DMS79 treated with DMSO at 0.1 percent for 48 hours (cell line): ENCODE results near the gene SLC4A5.
"Not testable (repeated sequence)": the region's sequence is repeated elsewhere in the genome, so short reads cannot be mapped to it uniquely, and the experiment has no call there.

Experiments used
- DNase-seq: peaks from one replicate; lab custom pipeline; 2025; lab: John Stamatoyannopoulos, UW

The SLC4A5 gene

GRCh38 chr2:74232426-74232825 lies 110.8 kb downstream of the SLC4A5 start:
- no peak for DNase-seq

- not testable (repeated sequence) for DNase-seq
Measured at GRCh38 chr2:74229865-74230264, 113.4 kb downstream of the SLC4A5 start.

- DNase-seq = no peak
Measured at GRCh38 chr2:74228772-74229171, 114.4 kb downstream of the SLC4A5 start.

DNA sequence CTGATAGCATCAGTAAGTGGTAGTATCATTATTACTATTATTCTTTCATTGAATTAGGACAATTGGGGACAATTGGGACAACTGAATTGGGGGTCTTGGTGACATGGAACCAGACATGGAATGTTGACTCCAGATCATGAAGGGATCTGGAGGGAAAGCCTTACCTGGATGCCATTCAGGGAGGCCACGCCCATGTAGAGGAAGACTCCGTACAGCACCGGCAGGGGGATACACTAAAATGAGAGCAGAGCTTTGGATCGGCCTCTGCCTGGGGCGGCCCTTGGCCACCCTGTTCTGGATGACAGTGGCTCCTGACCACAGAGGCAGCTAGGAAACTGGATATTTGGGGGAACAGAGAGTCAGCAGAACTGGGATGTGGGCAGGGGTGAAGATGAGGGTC lies 115.6 kb downstream of the SLC4A5 start:
- no peak for DNase-seq

- DNase-seq = no peak
Measured at GRCh38 chr2:74226648-74227213, 116.5 kb downstream of the SLC4A5 start.

- no peak for DNase-seq
Measured at GRCh38 chr2:74225698-74226459, 117.3 kb downstream of the SLC4A5 start.

DNA sequence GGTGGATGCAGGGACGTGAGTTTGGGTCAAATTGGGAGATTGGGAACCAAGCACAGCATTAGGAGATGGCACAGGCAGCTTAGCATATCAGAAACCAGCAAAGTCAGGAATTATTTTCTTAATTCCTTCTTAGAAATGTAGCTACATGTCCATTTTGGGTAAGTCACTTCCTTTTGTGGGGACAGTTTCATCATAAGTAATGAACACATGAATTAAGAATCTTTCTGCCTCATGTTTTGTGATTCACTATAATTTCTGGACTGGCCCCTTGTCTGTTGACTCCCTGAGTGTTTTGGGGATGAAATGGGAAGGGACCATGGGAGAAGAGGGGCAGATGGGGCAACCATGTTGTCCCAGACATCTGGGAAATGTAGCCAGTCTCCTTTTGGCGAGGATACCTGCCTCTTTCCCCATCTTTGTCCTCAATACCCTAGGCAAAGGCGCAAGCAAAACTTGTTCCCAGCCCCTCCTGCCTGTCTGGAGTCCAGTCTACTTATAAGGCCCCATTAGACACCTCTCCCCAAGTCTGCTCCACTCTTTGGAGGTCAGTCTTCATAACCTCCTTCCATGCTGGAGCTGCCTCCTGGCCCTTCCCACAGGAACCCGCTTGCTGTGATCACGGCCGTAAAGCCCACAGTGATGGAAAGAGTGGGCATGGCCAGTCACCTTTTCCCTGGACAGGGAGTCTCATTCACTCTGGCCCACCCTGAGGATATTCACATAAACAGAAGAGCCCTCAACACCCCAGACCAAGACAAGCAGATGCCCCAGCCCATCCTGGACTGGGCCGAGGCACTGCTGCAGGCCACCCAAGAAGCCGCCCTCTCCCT lies 119.1 kb downstream of the SLC4A5 start:
- no peak for DNase-seq

GRCh38 chr2:74222300-74222650 lies 120.9 kb downstream of the SLC4A5 start:
- DNase-seq = no peak

DNA sequence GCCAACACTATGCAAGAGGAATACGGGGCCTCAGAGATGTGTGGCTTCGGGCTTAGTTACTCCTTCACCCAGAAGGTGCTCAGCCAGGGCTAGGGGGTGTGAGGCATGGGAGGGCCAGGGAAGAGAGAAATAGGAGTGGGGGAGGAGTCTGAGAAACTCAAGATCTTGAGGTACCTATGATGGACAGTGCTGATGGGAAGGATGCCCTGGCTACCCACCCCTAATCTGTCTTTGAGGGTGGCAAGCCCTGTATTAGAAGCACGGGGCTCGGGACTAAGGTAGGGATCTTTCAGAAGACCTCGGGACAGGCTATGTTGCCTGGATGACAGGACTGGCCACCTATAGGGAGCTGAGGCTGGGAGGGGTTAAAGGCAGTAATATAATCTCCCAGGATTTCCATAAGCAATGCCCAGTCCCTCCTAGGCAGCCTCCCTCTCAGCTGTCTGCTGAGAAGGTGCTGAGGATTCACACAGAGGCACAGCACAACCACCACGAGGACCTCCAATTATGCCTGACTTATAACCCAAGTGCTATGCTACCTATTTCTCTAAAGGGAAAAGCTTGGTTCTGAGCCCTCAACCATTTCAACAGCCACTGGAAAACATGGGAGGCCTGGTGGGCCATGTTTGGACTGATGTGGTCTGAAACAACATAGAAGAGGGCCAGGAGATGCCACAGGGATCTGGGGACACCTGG lies 121.5 kb downstream of the SLC4A5 start:
- no peak for DNase-seq

DNA sequence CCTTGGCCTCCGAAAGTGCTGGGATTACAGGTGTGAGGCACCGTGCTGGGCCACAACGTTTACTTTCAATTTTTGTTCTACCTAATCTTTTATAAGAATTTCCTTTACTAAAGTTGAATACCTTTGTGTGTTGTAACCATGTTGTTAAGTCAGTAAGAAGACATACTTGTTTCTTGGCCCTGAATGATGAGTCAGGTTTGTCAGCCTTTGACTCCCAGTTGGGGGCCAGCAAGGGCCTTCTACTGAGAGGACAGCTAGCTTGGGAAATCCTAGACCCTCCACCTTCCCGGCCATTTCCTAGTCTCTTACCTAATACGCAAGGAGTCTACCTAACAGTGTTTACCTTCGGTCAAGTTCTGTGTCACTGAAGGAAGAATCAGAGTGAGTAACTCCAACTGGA lies 122.1 kb downstream of the SLC4A5 start:
- no peak for DNase-seq

DNA sequence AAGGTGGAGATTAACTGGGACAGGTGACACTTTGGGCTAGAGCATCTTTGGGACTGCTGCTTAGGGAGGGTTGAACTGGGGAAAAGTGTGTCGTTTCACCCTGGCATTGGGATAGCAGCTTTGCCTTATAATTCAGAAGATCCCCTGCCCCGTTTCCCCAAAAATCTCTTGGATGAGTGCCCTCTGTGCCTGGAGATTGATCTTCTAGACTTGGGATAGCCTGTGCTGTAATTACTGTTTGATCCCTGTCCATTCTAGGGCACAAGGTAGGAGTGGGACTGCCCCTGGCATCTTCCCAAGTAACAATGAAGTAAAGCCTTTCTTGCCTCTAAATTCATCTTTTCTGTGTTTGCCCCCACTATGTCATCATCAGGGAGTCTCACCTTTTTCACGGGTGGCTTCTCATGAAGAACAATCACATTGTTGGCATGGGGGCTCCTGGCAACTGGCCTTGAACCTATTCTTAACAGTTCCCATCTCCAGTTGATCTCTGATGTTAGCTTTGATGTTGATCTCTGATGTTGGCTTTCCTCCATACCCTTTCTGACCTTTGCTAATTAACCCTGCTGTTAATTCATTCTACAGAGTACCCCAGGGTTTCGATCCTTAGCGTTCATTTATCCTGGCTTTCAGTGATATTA lies 123.2 kb downstream of the SLC4A5 start:
- DNase-seq = no peak

DNA sequence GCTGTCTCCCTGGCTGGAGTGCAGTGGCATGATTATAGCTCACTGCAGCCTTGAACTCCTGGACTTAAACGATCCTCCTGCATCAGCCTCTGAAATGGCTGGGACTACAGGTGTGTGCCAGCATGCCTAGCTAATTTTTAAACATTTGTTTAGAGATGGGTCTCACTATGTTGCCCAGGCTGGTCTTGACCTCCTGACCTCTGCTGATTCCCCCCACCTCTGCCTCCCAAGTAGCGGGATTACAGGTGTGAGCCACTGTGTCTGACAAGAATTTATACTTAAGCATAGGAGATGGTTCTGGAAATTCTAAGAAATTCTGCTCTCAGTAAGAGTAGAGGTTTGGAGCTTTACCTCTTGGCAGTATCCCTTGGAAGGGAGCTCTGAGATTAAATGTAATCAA lies 126.6 kb downstream of the SLC4A5 start:
- DNase-seq = no peak

DNA sequence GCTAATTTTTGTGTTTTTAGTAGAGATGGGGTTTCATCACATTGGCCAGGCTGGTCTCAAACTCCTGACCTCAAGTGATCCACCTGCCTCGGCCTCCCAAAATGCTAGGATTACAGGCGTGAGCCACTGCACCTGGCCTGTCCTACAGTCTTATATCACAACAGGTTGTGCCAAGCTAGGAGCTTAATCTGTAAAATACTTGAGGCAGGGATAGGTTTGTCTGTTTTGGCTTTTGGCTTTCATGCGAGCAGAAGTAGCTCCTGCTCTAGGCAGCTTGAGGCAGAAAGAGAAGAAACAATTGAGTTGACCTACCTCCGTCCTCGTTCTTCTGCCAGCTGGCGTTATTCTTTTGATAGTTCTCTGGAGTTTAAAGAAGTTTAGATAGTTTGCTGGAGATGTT lies 127.4 kb downstream of the SLC4A5 start:
- not testable (repeated sequence) for DNase-seq

GRCh38 chr2:74212702-74213410 lies 130.4 kb downstream of the SLC4A5 start:
- DNase-seq = no peak

DNA sequence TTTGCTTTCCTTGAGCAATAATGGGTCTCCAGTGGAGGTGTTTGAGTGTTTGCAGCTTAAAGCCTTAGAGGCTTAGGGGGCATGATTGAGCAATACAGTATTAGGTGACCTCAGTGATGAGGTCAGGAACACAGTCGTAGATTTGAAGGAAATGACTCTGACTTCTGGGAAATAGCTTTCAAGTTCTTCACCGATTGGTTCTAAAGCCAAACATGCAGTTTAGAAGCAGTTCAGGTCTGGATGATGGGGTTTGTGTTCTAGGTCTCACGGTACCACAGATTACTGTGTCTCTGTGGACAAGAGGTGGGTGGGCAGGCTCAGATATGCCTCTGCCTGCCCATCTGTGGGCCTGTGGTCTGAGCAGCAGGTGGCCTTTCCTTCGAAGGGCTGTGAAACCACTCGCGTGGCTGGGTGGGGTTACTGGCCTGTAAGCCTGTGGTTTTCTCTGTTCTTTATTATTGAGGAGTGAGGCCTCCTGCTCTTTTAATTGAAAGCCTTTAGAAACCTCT lies 137.0 kb downstream of the SLC4A5 start:
- DNase-seq = no peak

GRCh38 chr2:74205596-74205995 lies 137.6 kb downstream of the SLC4A5 start:
- no peak for DNase-seq

GRCh38 chr2:74205113-74205512 lies 138.1 kb downstream of the SLC4A5 start:
- DNase-seq = no peak

DNA sequence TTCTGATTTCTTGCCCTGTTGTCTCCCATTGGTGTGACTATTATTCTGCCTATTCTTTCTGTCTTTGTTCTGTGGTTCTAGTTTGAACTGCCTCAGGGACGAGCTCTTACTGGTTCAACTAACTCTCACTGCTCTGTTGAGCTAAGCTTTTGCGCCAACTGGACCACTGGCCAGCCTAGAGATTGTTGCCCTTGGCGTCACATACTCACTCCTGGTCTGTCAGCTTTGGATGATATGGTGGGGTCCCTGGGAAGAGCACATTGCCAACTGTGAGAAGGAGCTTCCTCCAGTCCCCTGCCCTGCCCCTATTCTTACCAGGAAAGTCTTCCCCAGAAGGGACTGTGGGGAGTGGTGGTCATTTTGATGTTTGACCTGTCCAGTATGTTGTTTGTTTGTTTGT lies 138.8 kb downstream of the SLC4A5 start:
- no peak for DNase-seq

DNA sequence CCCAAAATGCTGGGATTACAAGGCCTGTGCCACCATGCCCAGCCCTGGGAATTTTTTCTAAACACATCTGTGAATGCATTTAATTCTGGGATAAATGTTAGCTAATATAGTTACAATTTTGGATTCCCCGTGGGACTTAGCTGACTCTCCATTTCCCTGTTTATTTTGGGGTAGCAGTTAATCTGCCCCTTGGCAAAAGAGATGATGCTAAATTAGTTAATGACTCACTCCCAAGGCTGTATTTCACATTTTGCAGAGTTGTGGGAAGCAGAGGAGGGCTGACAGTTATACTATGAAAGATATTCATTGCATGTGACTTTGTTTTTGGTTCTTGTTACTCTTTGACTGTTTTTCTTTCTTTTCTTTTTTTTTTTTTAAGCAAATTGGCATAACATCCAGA lies 141.6 kb downstream of the SLC4A5 start:
- DNase-seq = no peak

- DNase-seq = no peak
Measured at GRCh38 chr2:74201196-74201595, 142.0 kb downstream of the SLC4A5 start.

- no peak for DNase-seq
Measured at GRCh38 chr2:74199871-74200305, 143.3 kb downstream of the SLC4A5 start.
